T-cell (primary cell): ENCODE results near the gene CDK6. TPM values are rescaled to one million over a fixed set of nuclear protein-coding genes. Genes with fewer than 3 reads are reported as not detected.

Experiments used
- ATAC-seq, 4 experiments: fragments of 200-7000 bp in 3 of 4; fragments of 150-1000 bp in 1 of 4; cut with Tn5 transposase; replicated peaks in 1 of 4; 1 replicate in 3 of 4; 2 replicates in 1 of 4; pipeline ENCODE4 v1.10.0; 2021; ENCODE audit warnings: moderate library complexity in 3 of 4, mild to moderate bottlenecking in 2 of 4, moderate number of reproducible peaks in 1 of 4
- CTCF ChIA-PET, 2 donors: fragments of 300-600 bp; sonication (Branson Sonifier 250); formaldehyde crosslinking; loops; one replicate each; lab custom pipeline; 2022; ENCODE audit warnings: antibody characterized with exemption in 2 of 2; lab: Charles Lee
- POLR2A ChIA-PET, 2 donors: fragments of 300-600 bp; sonication (Branson Sonifier 250); formaldehyde crosslinking; loops; one replicate each; lab custom pipeline; 2022; ENCODE audit warnings: antibody characterized with exemption in 2 of 2; lab: Charles Lee
- DNase-seq, 35 experiments: peaks; one replicate each; pipeline versions ENCODE4 v3.0.0 to v3.0.0-alpha.2; 2013 to 2023
- H3K27ac ChIP-seq: one replicate; pipeline ENCODE4 v1.5.1; 2013; ENCODE audit warnings: low read length
- H3K27me3 ChIP-seq, 2 experiments: replicated peaks in 1 of 2; 1 replicate in 1 of 2; 2 replicates in 1 of 2; pipeline versions ENCODE4 v1.6.1 to v1.7.0; 2013; ENCODE audit warnings: low read length in 1 of 2, mixed read lengths in 1 of 2; ENCODE audit not compliant: control insufficient read depth in 2 of 2, insufficient read depth in 2 of 2; ENCODE audit errors: extremely low read depth in 1 of 2
- H3K36me3 ChIP-seq, 2 donors: 1 replicate in 1 of 2; 2 replicates in 1 of 2; pipeline versions ENCODE4 v1.6.1 to v1.7.0; 2013; ENCODE audit warnings: low read length in 1 of 2; ENCODE audit not compliant: control insufficient read depth in 2 of 2, insufficient read depth in 1 of 2; ENCODE audit errors: extremely low read depth in 1 of 2
- H3K4me1 ChIP-seq, 2 experiments: 1 replicate in 1 of 2; 2 replicates in 1 of 2; pipeline versions ENCODE4 v1.6.1 to v1.7.0; 2013; ENCODE audit warnings: low read length in 2 of 2, mixed read lengths in 1 of 2; ENCODE audit not compliant: insufficient read depth in 2 of 2, control insufficient read depth in 1 of 2; ENCODE audit errors: extremely low read depth in 1 of 2
- H3K4me3 ChIP-seq, 2 donors: 1 replicate in 1 of 2; 2 replicates in 1 of 2; pipeline versions ENCODE4 v1.5.1 to v1.7.0; 2013; ENCODE audit warnings: mild to moderate bottlenecking in 2 of 2, low read length in 1 of 2, moderate library complexity in 1 of 2; ENCODE audit not compliant: control insufficient read depth in 1 of 2; ENCODE audit errors: extremely low read depth in 1 of 2
- H3K9me3 ChIP-seq: 2 replicates; pipeline ENCODE4 v1.7.0; 2013
- H3K27ac Mint-ChIP-seq, 2 donors: one replicate each; pipeline ENCODE4 v1.8.0; 2020 to 2021; ENCODE audit warnings: mild to moderate bottlenecking in 2 of 2, mixed read lengths in 2 of 2
- H3K27me3 Mint-ChIP-seq, 2 donors: one replicate each; pipeline ENCODE4 v1.8.0; 2021 to 2022; ENCODE audit warnings: mixed read lengths in 2 of 2
- H3K36me3 Mint-ChIP-seq: one replicate; pipeline ENCODE4 v1.8.0; 2021; ENCODE audit warnings: mixed read lengths
- H3K4me1 Mint-ChIP-seq, 3 donors: one replicate each; pipeline ENCODE4 v1.8.0; 2020 to 2022; ENCODE audit warnings: mixed read lengths in 3 of 3, mild to moderate bottlenecking in 1 of 3
- H3K4me3 Mint-ChIP-seq, 3 donors: one replicate each; pipeline ENCODE4 v1.8.0; 2020 to 2022; ENCODE audit warnings: mild to moderate bottlenecking in 3 of 3, mixed read lengths in 3 of 3, moderate library complexity in 3 of 3
- H3K9me3 Mint-ChIP-seq, 3 donors: one replicate each; pipeline ENCODE4 v1.8.0; 2020 to 2022; ENCODE audit warnings: mixed read lengths in 3 of 3
- WGBS: methylation state at CpG from one replicate; pipeline ENCODE4 v1.1.5; 2013; ENCODE audit warnings: missing lambda C conversion rate; ENCODE audit not compliant: insufficient coverage; 5-methylcytosine and 5-hydroxymethylcytosine counted together
- total RNA-seq, 35 experiments: library from RNA in 6 of 35; stranded (reverse) in 6 of 35; fragments of 120-200 nt in 1 of 35; gene quantifications; one replicate each; pipeline versions ENCODE4 v1.2.1 to v1.2.4 and lab custom pipeline; 2013 to 2026

CDK6 gene
- total RNA-seq, 5 donors from 2014 or later (not counting 1 experiment from before 2014, with no cell fraction given): 29.8 to 107 (median 43.9) TPM

GRCh38 chr7:92833024-92833765 lies 3.2 kb downstream of the CDK6 start:
- DNase-seq (peak; percentile 74 to 93 (median 84)), ATAC-seq (peak; percentile 77 to 79 (median 78))
- H3K27me3 Mint-ChIP-seq: peaks cover 0 to 3% of the 10 kb centered on the region in 2 donors
- 0% methylated on average over 67 of the region's 83 CpGs for WGBS
- H3K36me3 ChIP-seq: peaks cover 0 to 5% of the 10 kb centered on the region in 2 donors
- H3K4me3 Mint-ChIP-seq: peak overlapping the region; percentile 93 to 98 (median 97)
- peaks cover 45 to 66% (median 50%) of the 10 kb centered on the region in 3 donors for H3K4me1 Mint-ChIP-seq
- peaks cover 7% of the 10 kb centered on the region for H3K36me3 Mint-ChIP-seq
- H3K27me3 ChIP-seq: peaks cover 0 to 8% of the 10 kb centered on the region in 2 experiments
- H3K9me3 ChIP-seq: no peaks in the 10 kb centered on the region
- ChIA-PET POLR2A (interaction anchor here (0.6 to 0.8 kb wide), 3 partner anchors 9 to 91 kb away, joined by 3 read pairs; no protein-coding TSS in a partner anchor), CTCF (interaction anchor here (0.5 to 4.4 kb wide), 41 partner anchors 9 to 1460 kb away, joined by 3 to 22 read pairs (median 4); partner anchors contain the start of genes PEX1 (in 1 of the 2), RBM48 (in 1 of the 2) and SAMD9 (in 1 of the 2))
- no peaks in the 10 kb centered on the region for H3K9me3 Mint-ChIP-seq
- H3K4me1 ChIP-seq: peaks cover 31 to 34% of the 10 kb centered on the region in 2 experiments
- peak overlapping the region; percentile 87 to 95 for H3K27ac Mint-ChIP-seq
- peak overlapping the region; percentile 83 for H3K27ac ChIP-seq
- peak overlapping the region; percentile 92 to 98 for H3K4me3 ChIP-seq

GRCh38 chr7:92832534-92833023 lies 3.8 kb downstream of the CDK6 start:
- H3K9me3 Mint-ChIP-seq: no peaks in the 10 kb centered on the region
- ChIA-PET POLR2A (interaction anchor here (0.6 to 0.8 kb wide), 4 partner anchors 10 to 197 kb away, joined by 3 read pairs; no protein-coding TSS in a partner anchor), CTCF (interaction anchor here (0.5 to 4.4 kb wide), 33 partner anchors 8 to 399 kb away, joined by 3 to 22 read pairs (median 4); partner anchors contain the start of genes PEX1 (in 1 of the 2), RBM48 (in 1 of the 2) and SAMD9 (in 1 of the 2))
- Histone ChIP-seq H3K27me3 (peaks cover 0 to 8% of the 10 kb centered on the region in 2 experiments), H3K9me3 (no peaks in the 10 kb centered on the region), H3K4me3 (peak overlapping the region; percentile 92 to 98), H3K4me1 (peaks cover 31 to 34% of the 10 kb centered on the region in 2 experiments), H3K36me3 (peaks cover 0 to 7% of the 10 kb centered on the region in 2 donors), H3K27ac (peak overlapping the region; percentile 83)
- ATAC-seq (peak; percentile 1 to 4 (median 3)), DNase-seq (peak in 1 of 35 experiments; percentile 59)
- H3K27ac Mint-ChIP-seq: peak overlapping the region; percentile 82 to 87
- peaks cover 47 to 71% (median 53%) of the 10 kb centered on the region in 3 donors for H3K4me1 Mint-ChIP-seq
- H3K27me3 Mint-ChIP-seq: peaks cover 0 to 3% of the 10 kb centered on the region in 2 donors
- WGBS: under 1% methylated on average over 13 of the region's 18 CpGs
- peaks cover 9% of the 10 kb centered on the region for H3K36me3 Mint-ChIP-seq
- H3K4me3 Mint-ChIP-seq: peak overlapping the region; percentile 93 to 98 (median 97)

- no CpG with 5 or more reads among the region's 7 CpGs for WGBS
- ChIA-PET CTCF (interaction anchor here (0.8 to 4.4 kb wide), 11 partner anchors 8 to 211 kb away, joined by 3 to 22 read pairs (median 4); no protein-coding TSS in a partner anchor), POLR2A (interaction anchor here (0.6 to 0.8 kb wide), 2 partner anchors 196 to 200 kb away, joined by 3 read pairs; no protein-coding TSS in a partner anchor)
- peaks cover 31 to 35% of the 10 kb centered on the region in 2 experiments for H3K4me1 ChIP-seq
- DNase-seq (peak in 1 of 35 experiments; percentile 54), ATAC-seq (no peak)
- peak overlapping the region; percentile 92 to 98 for H3K4me3 ChIP-seq
- peaks cover 12% of the 10 kb centered on the region for H3K36me3 Mint-ChIP-seq
- H3K9me3 ChIP-seq: no peaks in the 10 kb centered on the region
- no peaks in the 10 kb centered on the region for H3K9me3 Mint-ChIP-seq
- H3K27ac ChIP-seq: peak overlapping the region; percentile 83
- H3K36me3 ChIP-seq: peaks cover 0 to 8% of the 10 kb centered on the region in 2 donors
- peak overlapping the region; percentile 93 to 98 (median 97) for H3K4me3 Mint-ChIP-seq
- peaks cover 0 to 8% of the 10 kb centered on the region in 2 experiments for H3K27me3 ChIP-seq
- H3K4me1 Mint-ChIP-seq: peaks cover 48 to 71% (median 54%) of the 10 kb centered on the region in 3 donors
- H3K27me3 Mint-ChIP-seq: peaks cover 0 to 3% of the 10 kb centered on the region in 2 donors
- peak overlapping the region; percentile 82 to 87 for H3K27ac Mint-ChIP-seq
Measured at GRCh38 chr7:92831716-92832533, 4.4 kb downstream of the CDK6 start.

- peaks cover 0 to 8% of the 10 kb centered on the region in 2 donors for H3K36me3 ChIP-seq
- no peaks in the 10 kb centered on the region for H3K9me3 ChIP-seq
- ChIA-PET CTCF (interaction anchor here in 1 of 2 donors (1.7 to 4.4 kb wide), 2 partner anchors 140 to 210 kb away, joined by 5 to 22 read pairs; no protein-coding TSS in a partner anchor), POLR2A (no interaction called here)
- peaks cover 16% of the 10 kb centered on the region for H3K36me3 Mint-ChIP-seq
- H3K27me3 Mint-ChIP-seq: no peaks in the 10 kb centered on the region
- H3K4me3 Mint-ChIP-seq: peak overlapping the region; percentile 51 to 98 (median 97)
- H3K27ac Mint-ChIP-seq: peak overlapping the region in 1 of 2 donors; percentile 3
- peaks cover 57 to 82% (median 63%) of the 10 kb centered on the region in 3 donors for H3K4me1 Mint-ChIP-seq
- no peak overlapping the region for H3K27ac ChIP-seq
- 21% methylated on average over 3 of the region's 6 CpGs for WGBS
- ATAC-seq (no peak), DNase-seq (peak in 1 of 35 experiments; percentile 18)
- peaks cover 29 to 38% of the 10 kb centered on the region in 2 experiments for H3K4me1 ChIP-seq
- H3K4me3 ChIP-seq: no peak overlapping the region
- H3K27me3 ChIP-seq: peaks cover 0 to 8% of the 10 kb centered on the region in 2 experiments
- H3K9me3 Mint-ChIP-seq: no peaks in the 10 kb centered on the region
Measured at GRCh38 chr7:92830532-92831110, 5.8 kb downstream of the CDK6 start.

GRCh38 chr7:92830027-92830426 lies 6.3 kb downstream of the CDK6 start:
- Histone ChIP-seq H3K4me1 (peaks cover 26 to 38% of the 10 kb centered on the region in 2 experiments), H3K27me3 (peaks cover 0 to 8% of the 10 kb centered on the region in 2 experiments), H3K27ac (no peak overlapping the region), H3K4me3 (no peak overlapping the region), H3K9me3 (no peaks in the 10 kb centered on the region), H3K36me3 (peaks cover 0 to 8% of the 10 kb centered on the region in 2 donors)
- no peaks in the 10 kb centered on the region for H3K27me3 Mint-ChIP-seq
- DNase-seq (no peak), ATAC-seq (no peak)
- H3K4me1 Mint-ChIP-seq: peaks cover 60 to 85% (median 68%) of the 10 kb centered on the region in 3 donors
- POLR2A ChIA-PET: interaction anchor here in 1 of 2 donors (1.0 kb wide), 1 partner anchor 12 kb away, joined by 3 read pairs; no protein-coding TSS in a partner anchor
- H3K9me3 Mint-ChIP-seq: no peaks in the 10 kb centered on the region
- WGBS: 100% methylated on average over 1 of the region's 1 CpG
- peak overlapping the region in 2 of 3 donors; percentile 97 to 98 for H3K4me3 Mint-ChIP-seq
- H3K27ac Mint-ChIP-seq: no peak overlapping the region
- CTCF ChIA-PET: interaction anchor here in 1 of 2 donors (1.4 to 4.4 kb wide), 3 partner anchors 17 to 209 kb away, joined by 5 to 22 read pairs (median 5); no protein-coding TSS in a partner anchor
- H3K36me3 Mint-ChIP-seq: peaks cover 19% of the 10 kb centered on the region
